Vagina (tissue), 2 donors: ENCODE results near the gene DLEC1. TPM values are rescaled to one million over a fixed set of nuclear protein-coding genes. Genes with fewer than 3 reads are reported as not detected.
"Not testable (repeated sequence)": the region's sequence is repeated elsewhere in the genome, so short reads cannot be mapped to it uniquely, and the experiment has no call there.

Experiments
- DNase-seq, 2 donors: peaks; one replicate each; pipeline ENCODE4 v3.0.0-alpha.2; 2017; ENCODE audit errors: extremely low spot score in 2 of 2
- H3K27ac ChIP-seq: fragments of 200-600 bp; sonication (generic); one replicate; pipeline ENCODE4 v1.5.1; 2019
- H3K27me3 ChIP-seq: fragments of 200-600 bp; sonication (generic); one replicate; pipeline ENCODE4 v1.5.1; 2019
- H3K36me3 ChIP-seq, 2 donors: fragments of 200-600 bp; sonication (generic); one replicate each; pipeline ENCODE4 v1.5.1; 2017 to 2019
- H3K4me1 ChIP-seq: fragments of 200-600 bp; sonication (generic); one replicate; pipeline ENCODE4 v1.5.1; 2019
- H3K4me3 ChIP-seq, 2 donors: fragments of 200-600 bp; sonication (generic); 1 replicate in 1 of 2; 2 replicates in 1 of 2; pipeline ENCODE4 v1.5.1; 2016 to 2019
- H3K9me3 ChIP-seq: fragments of 200-600 bp; sonication (generic); one replicate; pipeline ENCODE4 v1.5.1; 2019
- POLR2A ChIP-seq, 2 donors: fragments of 450-650 bp; IDR thresholded peaks; one replicate each; pipeline ENCODE4 v1.6.1; 2017; ENCODE audit warnings: antibody characterized with exemption in 2 of 2, mild to moderate bottlenecking in 2 of 2, moderate library complexity in 2 of 2
- POLR2AphosphoS5 ChIP-seq, 2 donors: sonication (generic); formaldehyde crosslinking; IDR thresholded peaks; one replicate each; pipeline ENCODE4 v1.9.0; 2017; ENCODE audit warnings: antibody characterized with exemption in 2 of 2, mild to moderate bottlenecking in 2 of 2, low read depth in 1 of 2; ENCODE audit not compliant: insufficient read depth in 1 of 2
- intact Hi-C: fragments of 100-400 bp; cut with DNase I; formaldehyde crosslinking; loops from one replicate; pipeline ENCODE4 v1.15.1; 2023
- total RNA-seq: library from RNA; depleted of rRNA; stranded (reverse); fragments of >200 nt; gene quantifications from one replicate; pipeline ENCODE4 v1.2.3, GENCODE V29; 2016
- TF ChIP-seq, protein P1 (sequence below), 3 experiments: fragments of 450-650 bp in 2 of 3; fragments of 200-600 bp in 1 of 3; sonication (generic) in 1 of 3; IDR thresholded peaks; one replicate each; pipeline ENCODE4 v1.5.1; 2017 to 2019; ENCODE audit warnings: antibody characterized with exemption in 3 of 3, mild to moderate bottlenecking in 2 of 3, moderate library complexity in 2 of 3

Gene DLEC1
- total RNA-seq, 1 donor from 2014 or later = 0.25 TPM

DNA sequence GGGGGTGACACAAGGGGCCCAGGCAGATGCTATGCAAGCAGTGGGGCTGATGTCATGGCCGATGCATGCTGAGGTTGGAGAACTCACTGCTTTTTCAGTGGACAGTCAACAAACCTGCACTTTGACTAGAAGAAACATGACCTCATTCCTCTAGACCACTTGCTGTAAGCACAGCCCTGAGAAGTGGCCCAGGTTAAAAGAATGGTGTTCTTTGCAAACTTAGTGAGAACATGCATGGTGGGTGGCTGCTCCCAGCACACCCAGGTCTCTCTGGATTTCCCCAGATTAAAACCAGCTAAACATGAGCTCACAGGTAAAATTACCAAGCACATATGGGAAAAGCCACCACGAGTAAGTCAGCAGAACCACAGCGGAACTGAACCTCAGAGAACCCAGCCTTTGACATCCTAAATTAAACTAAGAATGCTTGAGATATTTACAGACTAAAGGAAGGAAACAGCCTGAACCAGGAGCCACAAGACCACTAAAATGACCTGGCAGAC lies 15.5 kb downstream of the DLEC1 start:
- no peak overlapping the region for H3K4me3 ChIP-seq
- TF ChIP-seq, protein P1, sequence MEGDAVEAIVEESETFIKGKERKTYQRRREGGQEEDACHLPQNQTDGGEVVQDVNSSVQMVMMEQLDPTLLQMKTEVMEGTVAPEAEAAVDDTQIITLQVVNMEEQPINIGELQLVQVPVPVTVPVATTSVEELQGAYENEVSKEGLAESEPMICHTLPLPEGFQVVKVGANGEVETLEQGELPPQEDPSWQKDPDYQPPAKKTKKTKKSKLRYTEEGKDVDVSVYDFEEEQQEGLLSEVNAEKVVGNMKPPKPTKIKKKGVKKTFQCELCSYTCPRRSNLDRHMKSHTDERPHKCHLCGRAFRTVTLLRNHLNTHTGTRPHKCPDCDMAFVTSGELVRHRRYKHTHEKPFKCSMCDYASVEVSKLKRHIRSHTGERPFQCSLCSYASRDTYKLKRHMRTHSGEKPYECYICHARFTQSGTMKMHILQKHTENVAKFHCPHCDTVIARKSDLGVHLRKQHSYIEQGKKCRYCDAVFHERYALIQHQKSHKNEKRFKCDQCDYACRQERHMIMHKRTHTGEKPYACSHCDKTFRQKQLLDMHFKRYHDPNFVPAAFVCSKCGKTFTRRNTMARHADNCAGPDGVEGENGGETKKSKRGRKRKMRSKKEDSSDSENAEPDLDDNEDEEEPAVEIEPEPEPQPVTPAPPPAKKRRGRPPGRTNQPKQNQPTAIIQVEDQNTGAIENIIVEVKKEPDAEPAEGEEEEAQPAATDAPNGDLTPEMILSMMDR (IDR thresholded peaks at IDR 0.05) = no peak
- TF ChIP-seq POLR2AphosphoS5 (IDR thresholded peaks at IDR 0.05; ENCODE audit: insufficient read depth in 1 of 2, low read depth in 1 of 2) (no peak), POLR2A (IDR thresholded peaks at IDR 0.05) (no peak)
- H3K36me3 ChIP-seq = no peaks in the 10 kb centered on the region
- no peaks in the 10 kb centered on the region for H3K4me1 ChIP-seq
- H3K27me3 ChIP-seq = no peaks in the 10 kb centered on the region
- DNase-seq = no peak
- intact Hi-C loops = no loop called here
- H3K27ac ChIP-seq = no peak overlapping the region
- no peaks in the 10 kb centered on the region for H3K9me3 ChIP-seq

DNA sequence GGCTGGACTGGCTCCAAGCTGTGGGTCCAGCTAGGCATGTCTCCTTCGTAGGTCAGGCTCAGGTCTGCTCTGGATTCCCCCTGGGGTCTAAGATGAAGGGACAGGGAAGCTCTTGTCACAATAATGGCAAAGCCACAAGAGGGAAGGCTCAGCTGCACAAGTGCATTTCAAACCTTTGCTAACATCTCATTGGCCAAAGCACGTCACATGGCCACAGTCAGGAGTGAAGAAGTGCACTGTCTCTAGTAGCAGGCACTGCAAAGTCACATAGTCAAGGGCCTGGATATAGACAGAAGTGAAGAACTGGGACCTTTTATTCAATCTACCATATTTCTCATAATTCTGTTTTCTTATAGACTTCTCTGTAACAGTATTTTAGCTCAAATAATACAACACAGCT lies 20.1 kb downstream of the DLEC1 start:
- DNase-seq = no peak
- Histone ChIP-seq H3K4me3 (no peak overlapping the region), H3K4me1 (no peaks in the 10 kb centered on the region), H3K27ac (no peak overlapping the region), H3K36me3 (no peaks in the 10 kb centered on the region), H3K27me3 (no peaks in the 10 kb centered on the region), H3K9me3 (no peaks in the 10 kb centered on the region)
- intact Hi-C loops = no loop called here
- TF ChIP-seq POLR2AphosphoS5 (IDR thresholded peaks at IDR 0.05; ENCODE audit: insufficient read depth in 1 of 2, low read depth in 1 of 2) = no peak
- TF ChIP-seq, protein P1 (IDR thresholded peaks at IDR 0.05) = no peak
- no peak for TF ChIP-seq POLR2A (IDR thresholded peaks at IDR 0.05)

DNA sequence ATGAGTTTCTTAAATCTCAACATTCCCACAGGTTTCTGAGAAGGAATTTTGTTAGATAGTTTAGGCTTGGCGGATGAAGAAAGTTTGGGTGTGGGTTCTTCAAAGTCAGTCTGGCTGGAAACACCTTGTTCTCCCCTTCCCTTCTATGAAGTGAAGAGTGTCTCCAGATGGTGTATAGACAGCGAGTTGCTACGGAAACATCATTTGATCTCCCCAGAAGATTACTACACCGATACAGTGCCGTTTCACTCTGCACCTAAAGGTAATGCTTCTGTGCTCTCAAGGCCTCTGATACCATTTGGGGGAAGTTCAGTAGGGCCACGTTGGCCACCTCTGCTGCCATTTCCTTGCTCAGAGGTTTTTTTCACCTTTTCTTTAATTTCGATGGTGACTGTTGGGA lies 20.6 kb downstream of the DLEC1 start:
- intact Hi-C loops = no loop called here
- H3K27me3 ChIP-seq = no peaks in the 10 kb centered on the region
- TF ChIP-seq POLR2AphosphoS5 (IDR thresholded peaks at IDR 0.05; ENCODE audit: insufficient read depth in 1 of 2, low read depth in 1 of 2) = no peak
- TF ChIP-seq POLR2A (IDR thresholded peaks at IDR 0.05) = no peak
- TF ChIP-seq, protein P1 (IDR thresholded peaks at IDR 0.05) = no peak
- DNase-seq = no peak
- no peaks in the 10 kb centered on the region for H3K36me3 ChIP-seq
- H3K27ac ChIP-seq = no peak overlapping the region
- H3K4me3 ChIP-seq = no peak overlapping the region
- H3K9me3 ChIP-seq = no peaks in the 10 kb centered on the region
- no peaks in the 10 kb centered on the region for H3K4me1 ChIP-seq

DNA sequence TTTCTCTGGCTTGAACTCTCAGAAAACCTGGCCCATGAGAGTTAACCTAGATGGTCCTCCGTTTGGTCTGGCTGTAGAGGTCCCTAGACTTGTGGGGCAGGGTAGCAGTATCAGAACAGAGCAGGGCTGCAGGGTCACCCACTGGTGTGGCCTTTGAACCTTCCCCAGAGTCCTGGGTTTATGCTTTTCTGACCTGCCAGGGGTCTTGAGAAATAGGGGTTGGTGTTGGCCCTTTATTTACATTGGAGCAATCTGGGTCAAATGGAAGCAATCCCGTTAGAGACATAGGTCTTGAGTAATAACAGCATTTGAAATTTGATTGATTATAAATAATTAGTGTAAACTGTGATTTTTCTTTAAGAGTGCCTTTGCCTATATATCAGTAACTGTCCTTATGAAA lies 23.8 kb downstream of the DLEC1 start:
- Histone ChIP-seq H3K27me3 (no peaks in the 10 kb centered on the region), H3K9me3 (no peaks in the 10 kb centered on the region), H3K27ac (no peak overlapping the region), H3K4me3 (no peak overlapping the region), H3K36me3 (no peaks in the 10 kb centered on the region), H3K4me1 (no peaks in the 10 kb centered on the region)
- intact Hi-C loops = no loop called here
- TF ChIP-seq POLR2AphosphoS5 (IDR thresholded peaks at IDR 0.05; ENCODE audit: insufficient read depth in 1 of 2, low read depth in 1 of 2) (no peak), POLR2A (IDR thresholded peaks at IDR 0.05) (no peak)
- TF ChIP-seq, protein P1 (IDR thresholded peaks at IDR 0.05) = no peak
- DNase-seq = no peak

DNA sequence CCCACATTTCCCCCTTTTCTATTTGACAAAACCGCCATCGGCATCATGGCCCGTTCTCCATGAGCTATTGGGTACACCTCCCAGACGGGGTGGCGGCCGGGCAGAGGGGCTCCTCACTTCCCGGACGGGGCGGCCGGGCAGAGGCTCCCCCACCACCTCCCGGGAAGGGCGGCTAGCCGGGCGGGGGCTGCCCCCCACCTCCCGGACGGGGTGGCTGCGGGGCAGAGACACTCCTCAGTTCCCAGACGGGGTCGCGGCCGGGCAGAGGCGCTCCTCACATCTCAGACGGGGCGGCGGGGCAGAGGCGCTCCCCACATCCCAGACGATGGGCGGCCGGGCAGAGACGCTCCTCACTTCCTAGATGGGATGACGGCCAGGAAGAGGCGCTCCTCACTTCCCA lies 25.4 kb downstream of the DLEC1 start:
- intact Hi-C loops, H3K9me3 ChIP-seq, H3K4me3 ChIP-seq, H3K36me3 ChIP-seq, H3K4me1 ChIP-seq, DNase-seq, H3K27me3 ChIP-seq, H3K27ac ChIP-seq: not testable (repeated sequence)
